GM19395 (cell line): ENCODE results near the gene IL3RA.
"Not testable (repeated sequence)": the region's sequence is repeated elsewhere in the genome, so short reads cannot be mapped to it uniquely, and the experiment has no call there.

Experiments used
- ATAC-seq: cut with Tn5 transposase; IDR thresholded peaks from one replicate; pipeline ENCODE4 v1.9.1; 2021; ENCODE audit warnings: mild to moderate bottlenecking, moderate library complexity; ENCODE audit not compliant: unreplicated experiment

IL3RA gene

DNA sequence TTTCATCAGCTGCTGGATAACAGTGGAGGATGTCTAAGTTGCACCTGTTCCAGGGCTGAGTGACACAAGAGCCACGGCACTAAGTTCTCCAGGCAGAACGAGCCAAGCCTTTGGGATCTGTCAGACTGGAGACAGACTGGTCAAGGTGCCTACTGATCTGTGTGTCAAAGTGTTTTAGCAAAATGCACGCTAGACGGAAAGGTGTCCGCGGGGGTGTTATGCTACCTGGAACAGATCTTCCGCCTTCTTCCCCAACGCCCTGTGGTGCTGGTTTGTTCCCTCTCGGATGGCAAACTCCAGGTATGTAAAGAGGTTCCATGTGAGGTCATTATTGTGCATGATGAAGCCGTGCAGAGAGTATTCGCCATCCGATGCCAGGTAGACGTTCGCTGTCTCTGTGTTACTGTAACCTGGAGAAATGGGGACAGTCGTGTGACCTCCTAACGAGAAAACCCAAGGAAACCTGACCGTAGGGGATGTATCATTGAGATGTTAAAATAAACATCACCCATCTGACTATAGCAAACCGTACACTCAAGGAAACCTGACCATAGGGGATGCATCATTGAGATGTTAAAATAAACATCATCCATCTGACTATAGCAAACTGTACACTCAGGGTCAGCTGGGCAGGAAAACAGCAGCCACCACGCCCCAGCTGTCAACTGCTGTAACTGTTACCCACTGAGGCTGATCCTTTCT is 85.0 kb downstream of the IL3RA start:
- ATAC-seq = no peak

DNA sequence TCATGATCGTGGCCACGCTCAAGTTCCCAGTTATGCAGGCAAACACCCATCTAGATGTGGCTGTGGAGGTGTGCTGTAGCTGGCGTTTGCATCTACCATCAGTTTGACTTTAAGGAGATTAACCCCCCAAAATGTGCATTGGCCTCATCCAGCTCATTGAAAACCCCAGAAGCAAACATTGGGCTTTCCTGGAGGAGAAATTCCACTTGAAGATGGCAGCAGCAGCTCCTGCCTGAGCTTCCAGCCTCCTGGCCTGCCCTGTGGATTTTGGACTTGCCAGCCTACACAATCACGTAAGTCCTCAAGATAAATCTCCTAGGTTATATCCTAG is 85.5 kb downstream of the IL3RA start:
- no peak for ATAC-seq

DNA sequence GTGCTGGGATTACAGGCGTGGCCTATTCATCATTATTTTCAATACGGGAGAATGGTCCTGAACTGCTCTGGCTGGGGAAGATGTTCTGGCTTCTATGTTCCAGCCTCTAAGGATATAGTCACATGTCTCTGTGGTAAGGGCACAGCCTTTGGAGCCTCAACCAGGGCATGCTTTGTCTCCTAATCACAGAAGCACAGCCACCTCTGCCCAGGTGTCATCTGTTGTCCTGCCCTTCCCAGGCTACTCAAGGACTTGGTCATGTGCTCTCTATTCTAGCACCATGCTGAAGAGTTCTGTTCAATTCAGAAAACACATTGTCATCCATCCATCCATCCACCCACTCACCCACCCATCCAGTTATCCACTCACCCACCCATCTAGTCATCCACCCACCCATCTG is 86.6 kb downstream of the IL3RA start:
- ATAC-seq = no peak

DNA sequence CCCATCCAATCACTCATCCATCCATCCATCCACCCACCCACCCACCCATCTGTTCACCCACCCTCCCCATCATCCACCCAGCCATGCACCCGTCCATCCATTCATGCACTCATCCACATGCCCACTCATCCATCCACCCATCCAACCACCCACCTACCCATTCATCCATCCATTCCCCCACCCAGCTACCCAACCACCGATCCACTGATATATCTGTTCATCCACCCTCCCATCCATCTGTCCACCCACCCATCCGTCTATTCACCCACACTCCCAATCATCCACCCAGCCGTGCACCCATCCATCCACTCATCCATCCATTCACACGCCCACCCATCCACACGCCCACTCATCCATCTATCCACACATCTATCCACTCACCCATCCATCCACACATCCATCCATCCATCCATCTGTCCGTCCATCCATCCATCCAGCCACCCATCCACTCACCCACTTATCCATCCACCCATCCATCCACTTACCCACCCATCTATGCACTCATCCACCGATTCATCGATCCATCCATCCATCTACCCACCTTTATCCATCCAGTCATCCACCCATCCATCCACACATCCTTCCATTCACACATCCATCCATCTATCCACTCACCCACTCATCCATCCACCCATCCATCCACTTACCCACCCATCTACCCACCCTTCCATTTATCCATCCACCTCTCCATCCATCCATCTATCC is 87.7 kb downstream of the IL3RA start:
- ATAC-seq = no peak

DNA sequence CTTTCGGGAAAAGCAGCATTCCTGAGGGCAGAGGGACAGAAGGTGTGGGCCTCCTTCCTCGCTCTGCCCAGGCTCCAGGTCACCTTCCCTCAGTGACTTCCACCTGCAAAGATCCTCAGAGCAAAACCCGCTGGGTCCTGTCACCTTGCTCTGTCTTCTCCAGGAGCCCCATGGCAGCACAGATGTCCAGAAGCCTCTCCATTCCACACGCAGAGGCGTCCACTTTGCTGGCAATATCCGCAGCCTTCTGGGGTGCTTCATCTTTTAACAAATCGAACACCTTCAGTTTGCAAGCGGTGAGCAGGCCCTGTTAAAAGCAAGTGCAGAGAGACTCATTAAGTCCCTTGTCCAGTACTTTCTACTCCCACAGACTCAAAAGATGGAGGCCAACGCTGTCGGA is 88.8 kb downstream of the IL3RA start:
- ATAC-seq = no peak

DNA sequence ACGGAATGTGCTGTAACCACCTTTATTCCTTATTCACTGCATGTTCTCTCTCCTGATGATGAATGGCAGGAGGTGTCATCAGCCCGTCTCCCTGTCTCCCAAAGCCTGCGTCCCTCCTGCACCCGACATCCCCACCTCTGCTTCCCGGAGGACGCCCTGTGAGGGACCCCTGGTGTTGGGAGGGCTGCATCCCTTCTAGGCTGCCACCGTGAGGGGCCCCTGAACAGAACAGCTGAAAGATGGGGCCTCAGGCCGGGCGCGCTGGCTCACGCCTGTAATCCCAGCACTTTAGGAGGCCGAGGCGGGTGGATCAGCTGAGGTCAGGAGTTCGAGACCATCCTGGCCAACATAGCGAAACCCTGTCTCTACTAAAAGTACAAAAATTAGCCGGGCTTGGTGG is 89.7 kb downstream of the IL3RA start:
- ATAC-seq = not testable (repeated sequence)

DNA sequence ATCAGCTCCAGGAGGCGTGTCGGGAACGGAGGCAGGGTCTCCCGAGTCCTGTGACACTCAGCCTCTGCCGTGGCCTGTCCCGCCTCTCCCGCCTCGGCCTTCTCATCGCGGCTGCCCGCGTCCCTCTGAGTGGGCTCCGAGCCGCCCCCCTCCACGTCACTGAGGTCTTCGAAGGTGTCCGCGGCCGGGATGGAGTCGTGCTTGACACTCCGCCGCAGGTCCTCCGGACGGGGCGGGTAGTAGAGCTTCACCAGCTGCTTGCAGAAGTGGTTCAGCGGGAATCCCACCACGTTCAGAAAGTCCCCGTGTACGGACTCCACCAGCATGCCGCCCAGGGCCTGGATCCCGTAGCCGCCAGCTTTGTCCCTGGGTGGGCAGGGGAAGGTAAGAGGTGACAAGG is 91.2 kb downstream of the IL3RA start:
- ATAC-seq = no peak

DNA sequence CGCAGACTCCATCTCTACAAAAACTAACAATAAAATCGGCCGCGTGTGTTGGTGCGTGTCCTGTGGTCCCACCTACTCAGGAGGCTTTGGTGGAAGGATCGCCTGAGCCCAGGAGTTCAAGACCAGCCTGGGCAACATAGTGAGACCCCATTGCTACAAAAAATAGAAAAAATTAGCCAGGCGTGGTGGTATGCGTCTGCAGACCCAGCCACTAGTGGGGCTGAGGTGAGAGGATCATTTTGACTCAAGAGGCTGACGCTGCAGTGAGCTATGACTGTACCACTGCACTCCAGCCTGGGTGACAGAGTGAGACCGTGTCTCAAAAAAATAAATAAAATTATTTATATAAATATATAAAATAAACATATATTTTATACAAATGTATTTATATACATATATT is 93.9 kb downstream of the IL3RA start:
- no peak for ATAC-seq
